Measurements from ENCODE around the gene PPP2R5C.
"Not testable (repeated sequence)": the region's sequence is repeated elsewhere in the genome, so short reads cannot be mapped to it uniquely, and the experiment has no call there.

PPP2R5C gene

GRCh38 chr14:101784631-101785030, 23.1 kb downstream of the PPP2R5C start:
- no peak for DNase-seq

- no peak for DNase-seq
Measured at GRCh38 chr14:101788016-101788635, 26.6 kb downstream of the PPP2R5C start.

GRCh38 chr14:101789222-101789621, 27.7 kb downstream of the PPP2R5C start:
- no peak for DNase-seq

- no peak for DNase-seq
Measured at GRCh38 chr14:101790232-101790631, 28.7 kb downstream of the PPP2R5C start.

GRCh38 chr14:101791919-101792572, 30.5 kb downstream of the PPP2R5C start:
- no peak for DNase-seq

- DNase-seq, result no peak
Measured at GRCh38 chr14:101796016-101796415, 34.5 kb downstream of the PPP2R5C start.

- no peak for DNase-seq
Measured at GRCh38 chr14:101796479-101796878, 35.0 kb downstream of the PPP2R5C start.

- no peak for DNase-seq
Measured at GRCh38 chr14:101797856-101798255, 36.3 kb downstream of the PPP2R5C start.

- DNase-seq, result not testable (repeated sequence)
Measured at GRCh38 chr14:101804373-101804772, 42.9 kb downstream of the PPP2R5C start.

- DNase-seq, result not testable (repeated sequence)
Measured at GRCh38 chr14:101806252-101806651, 44.7 kb downstream of the PPP2R5C start.

- DNase-seq, result no peak
Measured at GRCh38 chr14:101808020-101808641, 46.6 kb downstream of the PPP2R5C start.

GRCh38 chr14:101808894-101809670, 47.6 kb downstream of the PPP2R5C start:
- DNase-seq, result no peak

- peak; percentile 77 for DNase-seq
Measured at GRCh38 chr14:101809671-101810514, 48.4 kb downstream of the PPP2R5C start.

GRCh38 chr14:101810897-101811621, 49.5 kb downstream of the PPP2R5C start:
- no peak for DNase-seq

GRCh38 chr14:101812071-101812470, 50.6 kb downstream of the PPP2R5C start:
- DNase-seq, result no peak

- no peak for DNase-seq
Measured at GRCh38 chr14:101813171-101813759, 51.8 kb downstream of the PPP2R5C start.

GRCh38 chr14:101813833-101814232, 52.3 kb downstream of the PPP2R5C start:
- DNase-seq, result no peak

GRCh38 chr14:101814934-101815333, 53.4 kb downstream of the PPP2R5C start:
- DNase-seq, result no peak

GRCh38 chr14:101815994-101816393, 54.5 kb downstream of the PPP2R5C start:
- no peak for DNase-seq

GRCh38 chr14:101817501-101818001, 56.0 kb downstream of the PPP2R5C start:
- no peak for DNase-seq
